SK-N-MC (cell line): ENCODE measurements around the gene COL6A2.

ENCODE experiments used
- DNase-seq: peaks from one replicate; pipeline ENCODE4 v3.0.0-alpha.2; 2011; ENCODE audit warnings: low read depth, low spot score
- H3K27ac ChIP-seq: fragments of 200-600 bp; sonication (generic); 2 replicates; pipeline ENCODE4 v1.5.1; 2016; ENCODE audit warnings: mixed run types
- H3K36me3 ChIP-seq: fragments of 200-600 bp; sonication (generic); 2 replicates; pipeline ENCODE4 v1.6.1; 2017; ENCODE audit warnings: antibody characterized with exemption, low read length, mixed read lengths; ENCODE audit not compliant: insufficient read depth
- H3K4me3 ChIP-seq: fragments of 200-600 bp; sonication (generic); 2 replicates; pipeline ENCODE4 v1.5.1; 2016
- H3K9ac ChIP-seq: fragments of 200-600 bp; sonication (generic); 2 replicates; pipeline ENCODE4 v1.8.0; 2017; ENCODE audit warnings: mixed run types, mixed read lengths; ENCODE audit not compliant: insufficient read length
- H3K9me3 ChIP-seq: fragments of 200-600 bp; sonication (generic); 2 replicates; pipeline ENCODE4 v1.6.1; 2017; ENCODE audit warnings: low read depth, mild to moderate bottlenecking, antibody characterized with exemption, low read length, moderate library complexity, mixed read lengths
- EZH2 ChIP-seq: fragments of 200-600 bp; sonication (generic); IDR thresholded peaks from one replicate; pipeline ENCODE4 v1.6.1; 2017; ENCODE audit warnings: antibody characterized with exemption
- FOXP2 ChIP-seq: optimal IDR thresholded peaks from 2 replicates; pipeline ENCODE3; 2011; ENCODE audit warnings: mild to moderate bottlenecking, moderate library complexity; ENCODE audit not compliant: insufficient read depth; ENCODE audit errors: extremely low read length, control extremely low read depth
- POLR2AphosphoS5 ChIP-seq: IDR thresholded peaks from 2 replicates; pipeline ENCODE4 v1.6.1; 2012; ENCODE audit warnings: mild to moderate bottlenecking, low read depth, low read length, borderline replicate concordance

The COL6A2 gene

GRCh38 chr21:46128106-46128932 is 30.4 kb downstream of the COL6A2 start:
- Histone ChIP-seq H3K36me3 (no peaks in the 10 kb centered on the region; the same call in 1 of the 2 replicates), H3K9me3 (no peaks in the 10 kb centered on the region), H3K9ac (no peak overlapping the region), H3K27ac (no peak overlapping the region), H3K4me3 (no peak overlapping the region)
- DNase-seq = no peak
- TF ChIP-seq FOXP2 = no peak
- TF ChIP-seq EZH2 = no peak
- no peak for TF ChIP-seq POLR2AphosphoS5

DNA sequence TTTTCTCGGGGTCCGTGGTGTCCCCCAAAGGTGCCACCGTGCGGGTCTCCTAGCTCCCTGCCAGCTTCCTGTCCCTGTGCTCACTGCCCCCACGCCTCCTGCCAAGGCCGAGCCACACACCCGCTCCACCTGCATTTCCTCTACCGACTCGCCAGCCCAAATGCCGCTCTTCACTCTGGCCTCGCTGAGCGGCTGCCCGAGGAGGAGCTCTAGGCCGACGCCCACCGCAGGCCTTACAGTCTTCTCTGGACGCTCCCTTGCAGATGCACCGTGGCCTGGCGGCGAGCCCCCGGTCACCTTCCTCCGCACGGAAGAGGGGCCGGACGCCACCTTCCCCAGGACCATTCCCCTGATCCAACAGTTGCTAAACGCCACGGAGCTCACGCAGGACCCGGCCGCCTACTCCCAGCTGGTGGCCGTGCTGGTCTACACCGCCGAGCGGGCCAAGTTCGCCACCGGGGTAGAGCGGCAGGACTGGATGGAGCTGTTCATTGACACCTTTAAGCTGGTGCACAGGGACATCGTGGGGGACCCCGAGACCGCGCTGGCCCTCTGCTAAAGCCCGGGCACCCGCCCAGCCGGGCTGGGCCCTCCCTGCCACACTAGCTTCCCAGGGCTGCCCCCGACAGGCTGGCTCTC is 31.1 kb downstream of the COL6A2 start:
- H3K9ac ChIP-seq = no peak overlapping the region
- no peak overlapping the region for H3K4me3 ChIP-seq
- no peak for DNase-seq
- TF ChIP-seq EZH2 (no peak), FOXP2 (no peak), POLR2AphosphoS5 (no peak)
- no peaks in the 10 kb centered on the region for H3K9me3 ChIP-seq
- no peaks in the 10 kb centered on the region; the same call in 1 of the 2 replicates for H3K36me3 ChIP-seq
- H3K27ac ChIP-seq = no peak overlapping the region

- no peak for DNase-seq
- H3K9ac ChIP-seq = no peak overlapping the region
- TF ChIP-seq POLR2AphosphoS5 (no peak), FOXP2 (no peak), EZH2 (no peak)
- no peak overlapping the region for H3K4me3 ChIP-seq
- no peaks in the 10 kb centered on the region; the same call in 1 of the 2 replicates for H3K36me3 ChIP-seq
- H3K27ac ChIP-seq = no peak overlapping the region
- no peaks in the 10 kb centered on the region for H3K9me3 ChIP-seq
Observed at GRCh38 chr21:46129846-46130651, 32.1 kb downstream of the COL6A2 start.

DNA sequence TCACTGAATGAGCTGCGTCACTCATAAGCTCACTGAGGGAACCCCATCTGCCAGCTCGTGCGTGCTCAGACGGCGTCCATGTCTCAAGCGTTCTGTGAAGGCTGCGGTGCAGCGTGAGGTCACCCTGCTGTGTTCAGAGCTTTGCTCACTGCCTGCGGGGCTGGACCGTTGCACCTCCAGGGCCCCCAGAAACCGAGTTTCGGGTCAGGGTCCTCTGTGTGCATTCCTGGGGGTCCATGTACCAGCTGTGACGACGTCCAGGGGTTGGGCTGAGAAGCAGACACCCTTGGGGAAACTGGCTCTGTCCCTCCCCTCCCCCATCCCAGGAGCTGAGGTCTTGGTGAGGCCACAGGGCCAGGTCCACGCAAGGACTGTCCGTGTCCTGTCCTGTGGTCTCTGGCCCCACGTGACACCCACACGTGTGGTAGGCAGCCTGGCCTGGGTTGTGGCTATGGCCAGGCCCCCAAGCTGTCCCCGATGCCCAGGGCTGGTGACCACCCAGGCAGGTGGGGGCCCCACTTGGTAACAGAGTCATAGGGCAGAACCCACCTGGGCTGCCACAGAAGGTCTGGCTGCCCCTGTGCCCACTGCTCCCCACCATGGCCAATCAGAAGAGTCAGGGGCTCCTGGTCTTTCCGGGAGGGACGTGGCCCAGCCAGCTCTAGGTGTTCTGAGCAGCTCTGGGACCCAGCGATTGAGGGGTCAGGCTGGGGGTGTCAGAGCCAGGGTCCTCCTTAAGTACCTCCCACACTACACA is 33.1 kb downstream of the COL6A2 start:
- Histone ChIP-seq H3K4me3 (no peak overlapping the region), H3K27ac (no peak overlapping the region), H3K9me3 (no peaks in the 10 kb centered on the region), H3K36me3 (no peaks in the 10 kb centered on the region; the same call in 1 of the 2 replicates), H3K9ac (no peak overlapping the region)
- DNase-seq = no peak
- no peak for TF ChIP-seq POLR2AphosphoS5
- no peak for TF ChIP-seq EZH2
- no peak for TF ChIP-seq FOXP2

- no peak overlapping the region for H3K27ac ChIP-seq
- H3K9ac ChIP-seq = no peak overlapping the region
- H3K9me3 ChIP-seq = no peaks in the 10 kb centered on the region
- TF ChIP-seq POLR2AphosphoS5 (no peak), FOXP2 (no peak), EZH2 (no peak)
- DNase-seq = no peak
- no peak overlapping the region for H3K4me3 ChIP-seq
- no peaks in the 10 kb centered on the region for H3K36me3 ChIP-seq
Observed at GRCh38 chr21:46131588-46131837, 33.6 kb downstream of the COL6A2 start.

- DNase-seq = no peak
- Histone ChIP-seq H3K36me3 (no peaks in the 10 kb centered on the region), H3K4me3 (no peak overlapping the region), H3K9ac (no peak overlapping the region), H3K27ac (no peak overlapping the region), H3K9me3 (no peaks in the 10 kb centered on the region)
- TF ChIP-seq FOXP2 (no peak), EZH2 (no peak), POLR2AphosphoS5 (no peak)
Observed at GRCh38 chr21:46131838-46132651, 34.1 kb downstream of the COL6A2 start.

DNA sequence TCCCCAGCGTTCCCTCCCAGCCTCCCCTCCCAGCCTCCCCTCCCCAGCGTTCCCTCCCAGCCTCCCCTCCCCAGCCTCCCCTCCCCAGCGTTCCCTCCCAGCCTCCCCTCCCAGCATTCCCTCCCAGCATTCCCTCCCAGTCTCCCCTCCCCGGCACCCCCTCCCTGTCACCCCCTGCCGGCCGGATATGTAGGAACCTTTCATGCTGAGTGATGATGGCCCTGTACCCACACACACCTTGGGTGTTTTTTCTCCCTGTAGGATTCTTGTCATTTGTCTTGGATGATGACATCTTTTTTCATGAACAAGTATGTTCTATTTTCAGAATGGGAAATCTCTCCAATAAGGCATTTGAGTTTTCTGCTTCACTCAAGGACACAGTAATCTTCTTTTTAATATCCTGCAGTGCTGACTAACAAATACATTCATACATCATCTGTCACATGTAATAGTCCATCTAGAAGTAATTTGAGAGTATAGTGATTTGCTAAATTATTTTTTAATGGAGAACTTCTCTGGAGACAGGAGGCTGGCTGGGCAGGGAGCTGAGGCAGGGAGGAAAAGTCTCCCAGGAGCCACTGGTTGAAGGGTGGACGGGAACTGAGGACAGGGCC is 38.0 kb downstream of the COL6A2 start:
- H3K36me3 ChIP-seq = no peaks in the 10 kb centered on the region
- no peak overlapping the region for H3K27ac ChIP-seq
- no peaks in the 10 kb centered on the region for H3K9me3 ChIP-seq
- TF ChIP-seq POLR2AphosphoS5 (no peak), EZH2 (no peak), FOXP2 (no peak)
- no peak overlapping the region for H3K9ac ChIP-seq
- DNase-seq = no peak
- no peak overlapping the region for H3K4me3 ChIP-seq
